Osteoblast (primary cell): ENCODE results near the gene GGACT. TPM values are rescaled to one million over a fixed set of nuclear protein-coding genes. Genes with fewer than 3 reads are reported as not detected.

ENCODE experiments used
- DNase-seq: peaks from one replicate; pipeline ENCODE4 v3.0.0; 2011; ENCODE audit warnings: low spot score, mixed read lengths; ENCODE audit not compliant: insufficient read length; ENCODE audit errors: missing footprints
- H2AFZ ChIP-seq: 2 replicates; pipeline ENCODE4 v1.6.0; 2011; ENCODE audit warnings: mild to moderate bottlenecking, low read length
- H3K27ac ChIP-seq: 2 replicates; pipeline ENCODE4 v1.5.1; 2011; ENCODE audit warnings: mild to moderate bottlenecking, low read depth, low read length, moderate library complexity
- H3K27me3 ChIP-seq: 2 replicates; pipeline ENCODE4 v1.6.0; 2012; ENCODE audit warnings: mild to moderate bottlenecking, control low read depth, inconsistent platforms, low read length, moderate library complexity; ENCODE audit not compliant: insufficient read depth
- H3K36me3 ChIP-seq: 2 replicates; pipeline ENCODE4 v1.5.1; 2011; ENCODE audit warnings: mild to moderate bottlenecking, low read length, control low read depth, moderate library complexity; ENCODE audit not compliant: insufficient read depth
- H3K4me1 ChIP-seq: 2 replicates; pipeline ENCODE4 v1.5.1; 2011; ENCODE audit warnings: mild to moderate bottlenecking, low read length, control low read depth, moderate library complexity; ENCODE audit not compliant: insufficient read depth
- H3K4me2 ChIP-seq: 2 replicates; pipeline ENCODE4 v1.6.0; 2011; ENCODE audit warnings: mild to moderate bottlenecking, low read length; ENCODE audit not compliant: insufficient read depth
- H3K4me3 ChIP-seq: fragments of 200-600 bp; sonication (generic); 3 replicates; pipeline ENCODE4 v1.5.1; 2012; ENCODE audit warnings: mild to moderate bottlenecking, low read length, inconsistent platforms; ENCODE audit not compliant: insufficient read depth
- H3K79me2 ChIP-seq: 2 replicates; pipeline ENCODE4 v1.6.0; 2012; ENCODE audit warnings: mild to moderate bottlenecking, low read length, control low read depth, inconsistent platforms; ENCODE audit not compliant: insufficient read depth
- H3K9me3 ChIP-seq: 2 replicates; pipeline ENCODE4 v1.5.1; 2011; ENCODE audit warnings: low read depth, low read length, control low read depth
- H4K20me1 ChIP-seq: 2 replicates; pipeline ENCODE4 v1.6.0; 2012; ENCODE audit warnings: mild to moderate bottlenecking, low read length, control low read depth; ENCODE audit not compliant: insufficient read depth
- total RNA-seq: library from RNA; depleted of rRNA; stranded (reverse); fragments of >200 nt; gene quantifications from 2 replicates; pipeline ENCODE4 v1.2.3, GENCODE V29; 2012
- TF ChIP-seq, protein P1 (sequence below): IDR thresholded peaks from 2 replicates; pipeline ENCODE4 v1.5.1; 2011; ENCODE audit warnings: mild to moderate bottlenecking, low read depth, low read length, moderate library complexity; ENCODE audit errors: extremely low read depth

Gene GGACT
- total RNA-seq: 7.1 and 7.6 TPM in 2 replicates

- H3K4me2 ChIP-seq: peak within 1 kb of the TSS; percentile 87
- peak; percentile 97 for DNase-seq
- H3K27ac ChIP-seq: peak within 1 kb of the TSS; percentile 45
Measured at GRCh38 chr13:100588331-100589177, at the start of gene GGACT. Gene GGACT, minus strand, starts transcription at chr13:100588789. Its CDS starts 56,198 bp downstream, at chr13:100532591.

GRCh38 chr13:100637796-100638195, 49.2 kb upstream of the GGACT start:
- no peak overlapping the region for H2AFZ ChIP-seq
- H3K27ac ChIP-seq: no peak overlapping the region
- no peaks in the 10 kb centered on the region for H3K79me2 ChIP-seq
- no peak for DNase-seq
- H3K4me3 ChIP-seq: no peak overlapping the region
- H3K27me3 ChIP-seq: no peaks in the 10 kb centered on the region
- no peak overlapping the region for H3K4me2 ChIP-seq
- TF ChIP-seq, protein P1, sequence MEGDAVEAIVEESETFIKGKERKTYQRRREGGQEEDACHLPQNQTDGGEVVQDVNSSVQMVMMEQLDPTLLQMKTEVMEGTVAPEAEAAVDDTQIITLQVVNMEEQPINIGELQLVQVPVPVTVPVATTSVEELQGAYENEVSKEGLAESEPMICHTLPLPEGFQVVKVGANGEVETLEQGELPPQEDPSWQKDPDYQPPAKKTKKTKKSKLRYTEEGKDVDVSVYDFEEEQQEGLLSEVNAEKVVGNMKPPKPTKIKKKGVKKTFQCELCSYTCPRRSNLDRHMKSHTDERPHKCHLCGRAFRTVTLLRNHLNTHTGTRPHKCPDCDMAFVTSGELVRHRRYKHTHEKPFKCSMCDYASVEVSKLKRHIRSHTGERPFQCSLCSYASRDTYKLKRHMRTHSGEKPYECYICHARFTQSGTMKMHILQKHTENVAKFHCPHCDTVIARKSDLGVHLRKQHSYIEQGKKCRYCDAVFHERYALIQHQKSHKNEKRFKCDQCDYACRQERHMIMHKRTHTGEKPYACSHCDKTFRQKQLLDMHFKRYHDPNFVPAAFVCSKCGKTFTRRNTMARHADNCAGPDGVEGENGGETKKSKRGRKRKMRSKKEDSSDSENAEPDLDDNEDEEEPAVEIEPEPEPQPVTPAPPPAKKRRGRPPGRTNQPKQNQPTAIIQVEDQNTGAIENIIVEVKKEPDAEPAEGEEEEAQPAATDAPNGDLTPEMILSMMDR: no peak
- peaks cover 6% of the 10 kb centered on the region for H3K4me1 ChIP-seq
- H4K20me1 ChIP-seq: no peaks in the 10 kb centered on the region
- H3K9me3 ChIP-seq: no peaks in the 10 kb centered on the region
- H3K36me3 ChIP-seq: no peaks in the 10 kb centered on the region

More at GRCh38 chr13:100588331-100589177, at the start of gene GGACT:
- Histone ChIP-seq H2AFZ (peak within 1 kb of the TSS; percentile 96), H3K4me3 (peak within 1 kb of the TSS; percentile 81), H3K27me3 (no peaks in the 10 kb centered on the region), H3K9me3 (no peaks in the 10 kb centered on the region), H3K4me1 (peaks cover 11% of the 10 kb centered on the region), H3K79me2 (no peaks in the 10 kb centered on the region), H4K20me1 (no peaks in the 10 kb centered on the region), H3K36me3 (no peaks in the 10 kb centered on the region)
- TF ChIP-seq, protein P1: peak; percentile 47

DNA sequence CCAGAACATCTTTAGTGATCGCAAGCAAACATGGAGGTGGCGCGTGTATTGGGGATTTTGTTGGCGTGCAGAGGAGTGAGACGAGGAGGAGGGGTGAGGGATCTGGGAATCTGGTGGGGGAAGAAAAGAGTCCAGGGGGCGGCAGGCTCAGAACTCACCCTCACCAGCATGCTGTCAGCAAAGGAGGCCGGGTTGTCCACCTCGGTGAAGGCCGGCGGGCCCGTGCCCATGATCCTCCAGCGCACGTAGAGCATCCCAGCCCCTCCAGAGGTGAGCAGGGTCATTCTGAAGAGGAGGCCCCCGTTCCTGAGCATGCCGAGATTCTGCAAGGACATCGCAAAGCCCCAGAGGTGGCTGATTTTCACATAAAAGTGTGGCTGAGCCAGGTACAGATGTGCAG, 48.8 kb upstream of the GGACT start:
- Histone ChIP-seq H3K9me3 (no peaks in the 10 kb centered on the region), H3K79me2 (no peaks in the 10 kb centered on the region), H3K4me3 (no peak overlapping the region), H3K36me3 (no peaks in the 10 kb centered on the region), H2AFZ (no peak overlapping the region), H4K20me1 (no peaks in the 10 kb centered on the region), H3K4me2 (no peak overlapping the region), H3K27me3 (no peaks in the 10 kb centered on the region), H3K27ac (no peak overlapping the region), H3K4me1 (peaks cover 6% of the 10 kb centered on the region)
- TF ChIP-seq, protein P1: no peak
- DNase-seq: no peak

DNA sequence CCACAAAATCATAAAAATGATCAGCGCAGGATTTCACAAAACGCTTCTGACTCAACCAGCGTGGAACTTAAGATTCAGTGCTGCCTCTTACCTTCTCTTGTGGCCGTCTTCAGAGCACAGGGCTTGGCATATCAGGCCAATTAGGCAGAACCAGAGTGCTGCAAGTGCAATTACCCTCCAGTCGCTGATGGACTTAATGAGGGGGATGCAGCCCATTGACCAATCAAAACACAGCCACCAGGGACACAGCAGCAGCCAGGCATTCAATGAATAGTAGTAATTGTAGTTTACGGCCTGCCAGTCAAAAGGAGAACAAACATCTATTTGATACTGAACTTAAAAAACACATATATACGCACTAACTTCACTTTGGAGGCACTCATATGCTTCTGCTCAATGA, 47.9 kb upstream of the GGACT start:
- H3K27ac ChIP-seq: no peak overlapping the region
- no peak overlapping the region for H3K4me2 ChIP-seq
- TF ChIP-seq, protein P1: no peak
- peaks cover 6% of the 10 kb centered on the region for H3K4me1 ChIP-seq
- no peak overlapping the region for H3K4me3 ChIP-seq
- DNase-seq: no peak
- no peaks in the 10 kb centered on the region for H3K27me3 ChIP-seq
- no peak overlapping the region for H2AFZ ChIP-seq
- no peaks in the 10 kb centered on the region for H3K36me3 ChIP-seq
- no peaks in the 10 kb centered on the region for H4K20me1 ChIP-seq
- H3K9me3 ChIP-seq: no peaks in the 10 kb centered on the region
- H3K79me2 ChIP-seq: no peaks in the 10 kb centered on the region
